ENCODE data around the gene P3H2. TPM values are rescaled to one million over a fixed set of nuclear protein-coding genes. Genes with fewer than 3 reads are reported as not detected.

Gene P3H2
- total and polyA plus RNA-seq, 8 donors: 1.4 to 46.1 (median 20.3) TPM

DNA sequence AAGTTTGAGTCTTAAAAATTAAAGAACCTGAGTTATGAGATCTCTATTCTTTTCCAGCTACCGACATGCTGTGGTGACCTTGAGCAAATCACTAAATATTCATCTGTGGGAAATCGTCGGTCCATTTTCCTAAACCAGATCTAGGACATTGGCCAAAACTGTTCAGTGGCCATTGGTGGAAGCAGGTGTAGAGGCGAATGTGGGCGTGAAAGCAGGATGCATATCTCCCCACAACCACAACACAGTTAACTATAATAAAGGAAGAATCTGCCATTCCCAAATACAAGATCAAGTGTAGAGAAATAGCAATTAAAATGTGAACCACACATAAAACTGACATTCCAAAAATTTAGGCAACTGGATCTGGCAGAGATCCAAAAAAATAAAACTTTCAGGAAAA, 129.9 kb downstream of the P3H2 start:
- H3K4me3 ChIP-seq: no peak overlapping the region
- no peak for TF ChIP-seq POLR2AphosphoS5 (IDR thresholded peaks at IDR 0.05)
- TF ChIP-seq EP300 (IDR thresholded peaks at IDR 0.05): no peak
- no peak for TF ChIP-seq POLR2A (IDR thresholded peaks at IDR 0.05)
- TF ChIP-seq, protein P1, sequence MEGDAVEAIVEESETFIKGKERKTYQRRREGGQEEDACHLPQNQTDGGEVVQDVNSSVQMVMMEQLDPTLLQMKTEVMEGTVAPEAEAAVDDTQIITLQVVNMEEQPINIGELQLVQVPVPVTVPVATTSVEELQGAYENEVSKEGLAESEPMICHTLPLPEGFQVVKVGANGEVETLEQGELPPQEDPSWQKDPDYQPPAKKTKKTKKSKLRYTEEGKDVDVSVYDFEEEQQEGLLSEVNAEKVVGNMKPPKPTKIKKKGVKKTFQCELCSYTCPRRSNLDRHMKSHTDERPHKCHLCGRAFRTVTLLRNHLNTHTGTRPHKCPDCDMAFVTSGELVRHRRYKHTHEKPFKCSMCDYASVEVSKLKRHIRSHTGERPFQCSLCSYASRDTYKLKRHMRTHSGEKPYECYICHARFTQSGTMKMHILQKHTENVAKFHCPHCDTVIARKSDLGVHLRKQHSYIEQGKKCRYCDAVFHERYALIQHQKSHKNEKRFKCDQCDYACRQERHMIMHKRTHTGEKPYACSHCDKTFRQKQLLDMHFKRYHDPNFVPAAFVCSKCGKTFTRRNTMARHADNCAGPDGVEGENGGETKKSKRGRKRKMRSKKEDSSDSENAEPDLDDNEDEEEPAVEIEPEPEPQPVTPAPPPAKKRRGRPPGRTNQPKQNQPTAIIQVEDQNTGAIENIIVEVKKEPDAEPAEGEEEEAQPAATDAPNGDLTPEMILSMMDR (IDR thresholded peaks at IDR 0.05): no peak
- no peaks in the 10 kb centered on the region for H3K27me3 ChIP-seq
- no peaks in the 10 kb centered on the region for H3K4me1 ChIP-seq
- intact Hi-C loops (cut with DNase I; ENCODE audit: low total_unique reads): no loop called here
- H3K9me3 ChIP-seq: no peaks in the 10 kb centered on the region
- no peaks in the 10 kb centered on the region for H3K36me3 ChIP-seq
- DNase-seq: no peak
- 87 to 95% (median 93%) methylated on average over 5 of the region's 5 CpGs for WGBS, 5 donors
- no peak overlapping the region for H3K27ac ChIP-seq

GRCh38 chr3:189988854-189989253, 131.8 kb downstream of the P3H2 start:
- no peak overlapping the region for H3K4me3 ChIP-seq
- no peaks in the 10 kb centered on the region for H3K4me1 ChIP-seq
- H3K36me3 ChIP-seq: no peaks in the 10 kb centered on the region
- no peaks in the 10 kb centered on the region for H3K27me3 ChIP-seq
- H3K27ac ChIP-seq: no peak overlapping the region
- no peak for DNase-seq
- WGBS, 5 donors: 92 to 96% (median 94%) methylated on average over 12 of the region's 12 CpGs
- intact Hi-C loops (cut with DNase I; ENCODE audit: low total_unique reads): no loop called here
- no peaks in the 10 kb centered on the region for H3K9me3 ChIP-seq
- no peak for TF ChIP-seq POLR2A (IDR thresholded peaks at IDR 0.05)
- TF ChIP-seq, protein P1 (IDR thresholded peaks at IDR 0.05): no peak
- no peak for TF ChIP-seq POLR2AphosphoS5 (IDR thresholded peaks at IDR 0.05)
- no peak for TF ChIP-seq EP300 (IDR thresholded peaks at IDR 0.05)

DNA sequence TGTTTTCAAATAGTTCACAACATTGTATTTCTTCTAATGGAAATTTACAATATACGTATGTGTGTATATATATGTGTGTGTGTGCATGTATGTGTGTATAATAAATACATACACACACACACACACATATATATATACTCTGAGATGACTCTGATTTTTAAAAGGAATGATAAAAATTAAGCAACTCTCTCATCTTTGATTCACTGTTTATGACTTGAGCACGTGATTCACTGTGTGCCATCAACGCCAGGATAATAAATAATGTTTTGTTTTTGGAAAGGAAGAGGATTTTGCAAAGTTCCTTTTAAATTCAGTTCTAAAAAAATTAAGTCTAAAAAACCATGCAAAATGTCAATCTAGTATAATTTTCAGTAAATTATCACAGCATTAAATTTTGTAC, 132.4 kb downstream of the P3H2 start:
- 69 to 80% (median 76%) methylated on average over 3 of the region's 3 CpGs for WGBS, 5 donors
- DNase-seq: no peak
- intact Hi-C loops (cut with DNase I; ENCODE audit: low total_unique reads): no loop called here
- no peaks in the 10 kb centered on the region for H3K36me3 ChIP-seq
- no peaks in the 10 kb centered on the region for H3K27me3 ChIP-seq
- H3K27ac ChIP-seq: no peak overlapping the region
- TF ChIP-seq POLR2A (IDR thresholded peaks at IDR 0.05) (no peak), EP300 (IDR thresholded peaks at IDR 0.05) (no peak), POLR2AphosphoS5 (IDR thresholded peaks at IDR 0.05) (no peak)
- TF ChIP-seq, protein P1 (IDR thresholded peaks at IDR 0.05): no peak
- H3K4me3 ChIP-seq: no peak overlapping the region
- H3K4me1 ChIP-seq: no peaks in the 10 kb centered on the region
- no peaks in the 10 kb centered on the region for H3K9me3 ChIP-seq

DNA sequence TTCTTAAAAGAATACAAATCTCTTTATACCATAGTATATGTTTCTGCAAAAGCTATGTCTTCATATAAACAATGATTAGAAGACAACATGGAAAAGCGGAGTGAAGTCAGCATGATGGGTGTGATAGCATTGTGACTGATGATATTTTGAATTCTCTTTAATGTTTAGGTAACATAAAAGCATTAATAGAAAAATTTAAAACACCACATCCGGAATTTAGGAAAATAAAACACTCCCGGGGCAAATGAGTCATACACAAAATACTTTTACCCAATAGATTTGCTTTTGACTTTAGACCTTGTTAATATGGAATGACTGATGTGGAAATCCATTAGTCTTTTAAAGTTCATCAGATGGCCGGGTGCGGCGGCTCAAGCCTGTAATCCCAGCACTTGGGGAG, 134.7 kb downstream of the P3H2 start:
- intact Hi-C loops (cut with DNase I; ENCODE audit: low total_unique reads): no loop called here
- no peaks in the 10 kb centered on the region for H3K9me3 ChIP-seq
- H3K27me3 ChIP-seq: no peaks in the 10 kb centered on the region
- no peak for TF ChIP-seq POLR2AphosphoS5 (IDR thresholded peaks at IDR 0.05)
- no peak for TF ChIP-seq POLR2A (IDR thresholded peaks at IDR 0.05)
- TF ChIP-seq, protein P1 (IDR thresholded peaks at IDR 0.05): no peak
- TF ChIP-seq EP300 (IDR thresholded peaks at IDR 0.05): no peak
- no peak for DNase-seq
- WGBS, 5 donors: 85 to 92% (median 88%) methylated on average over 6 of the region's 6 CpGs
- peaks cover 0 to 18% (median 12%) of the 10 kb centered on the region in 4 donors for H3K4me1 ChIP-seq
- no peaks in the 10 kb centered on the region for H3K36me3 ChIP-seq
- H3K4me3 ChIP-seq: no peak overlapping the region
- no peak overlapping the region for H3K27ac ChIP-seq

Measured in stomach (tissue), 9 donors.